Activated CD8-positive, alpha-beta T cell treated with anti-CD3 and anti-CD28 coated beads, Interleukin-2, amount 10 ng/mL, durations not matched to agents 7 days and 5 days (primary cell): ENCODE data around the gene FKBP1A. TPM values are rescaled to one million over a fixed set of nuclear protein-coding genes. Genes with fewer than 3 reads are reported as not detected.

ENCODE experiments used
- ATAC-seq: fragments of 150-1000 bp; cut with Tn5 transposase; one replicate; pipeline ENCODE4 v1.10.0; 2021; ENCODE audit warnings: moderate library complexity
- CTCF ChIA-PET: fragments of 350-600 bp; sonication (Branson Sonifier 250); formaldehyde crosslinking; loops from one replicate; lab custom pipeline; 2021; ENCODE audit warnings: antibody characterized with exemption; lab: Charles Lee
- POLR2A ChIA-PET: fragments of 350-600 bp; sonication (Branson Sonifier 250); formaldehyde crosslinking; loops from one replicate; lab custom pipeline; 2021; ENCODE audit warnings: antibody characterized with exemption; lab: Charles Lee
- DNase-seq: peaks from one replicate; pipeline ENCODE4 v3.0.0-alpha.2; 2020
- H3K27ac Mint-ChIP-seq: one replicate; pipeline ENCODE4 v1.8.0; 2021; ENCODE audit warnings: mild to moderate bottlenecking, mixed read lengths
- H3K27me3 Mint-ChIP-seq: one replicate; pipeline ENCODE4 v1.8.0; 2021; ENCODE audit warnings: low read depth, mixed read lengths
- H3K36me3 Mint-ChIP-seq: one replicate; pipeline ENCODE4 v1.8.0; 2021; ENCODE audit warnings: low read depth, mixed read lengths
- H3K4me1 Mint-ChIP-seq: one replicate; pipeline ENCODE4 v1.8.0; 2021; ENCODE audit warnings: low read depth, mixed read lengths
- H3K4me3 Mint-ChIP-seq: one replicate; pipeline ENCODE4 v1.8.0; 2021; ENCODE audit warnings: mild to moderate bottlenecking, mixed read lengths
- H3K9me3 Mint-ChIP-seq: one replicate; pipeline ENCODE4 v1.8.0; 2022; ENCODE audit warnings: mixed read lengths; ENCODE audit not compliant: insufficient read depth
- total RNA-seq, 2 experiments: library from RNA; stranded (reverse); gene quantifications; one replicate each; pipeline ENCODE4 v1.2.3, GENCODE V29; 2021

FKBP1A gene
- total RNA-seq, 2 experiments from 2014 or later: 288 to 291 TPM

DNA sequence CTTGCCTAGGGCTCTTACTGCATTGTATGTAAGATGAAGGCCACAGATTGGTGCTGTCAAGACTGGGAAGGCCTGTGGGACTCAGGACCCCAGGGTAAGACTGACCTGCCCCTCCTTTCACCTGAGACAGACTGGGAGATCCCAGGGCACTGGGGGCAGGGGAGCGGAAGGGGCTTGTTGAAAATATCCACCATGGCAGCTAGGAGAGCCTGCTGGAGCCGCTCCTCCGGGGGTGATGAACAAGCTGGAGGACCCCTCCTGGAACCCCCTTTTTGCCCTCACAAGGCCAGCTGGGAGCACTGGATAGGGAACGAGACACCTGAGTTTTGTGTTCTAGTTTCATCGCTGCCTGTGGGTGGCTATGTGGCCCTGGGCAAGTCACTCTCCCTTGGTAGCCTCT, 54.8 kb downstream of the FKBP1A start:
- Mint-ChIP-seq H3K4me3 (no peak overlapping the region), H3K36me3 (peaks cover 31% of the 10 kb centered on the region), H3K27me3 (no peaks in the 10 kb centered on the region), H3K4me1 (peaks cover 32% of the 10 kb centered on the region), H3K27ac (peak overlapping the region; percentile 12), H3K9me3 (no peaks in the 10 kb centered on the region)
- CTCF ChIA-PET: interaction anchor here (1.4 to 1.8 kb wide), 2 partner anchors 9 to 166 kb away, joined by 4 read pairs; partner anchors contain the start of gene SDCBP2
- POLR2A ChIA-PET: no interaction called here
- ATAC-seq (no peak), DNase-seq (no peak)

DNA sequence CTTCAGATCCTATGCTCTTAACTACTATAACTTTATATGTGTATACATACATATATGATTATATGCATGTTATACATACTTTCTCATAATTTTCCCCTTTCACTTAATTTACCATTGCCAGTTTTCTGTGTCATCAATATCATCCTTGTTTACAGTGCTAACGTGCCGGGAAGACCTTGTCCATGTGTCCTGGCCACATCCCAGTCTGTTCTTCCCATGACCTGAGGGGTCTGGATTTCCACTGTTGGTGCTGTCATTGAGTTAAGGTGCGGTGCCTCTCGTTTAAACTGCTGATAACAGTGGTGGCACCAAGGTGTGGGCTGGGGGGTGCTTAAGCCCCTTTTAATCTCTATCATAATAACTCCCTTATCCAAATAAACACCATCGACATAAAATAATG, 55.4 kb downstream of the FKBP1A start:
- Mint-ChIP-seq H3K4me1 (peaks cover 37% of the 10 kb centered on the region), H3K27ac (peak overlapping the region; percentile 12), H3K4me3 (no peak overlapping the region), H3K36me3 (peaks cover 31% of the 10 kb centered on the region), H3K27me3 (no peaks in the 10 kb centered on the region), H3K9me3 (no peaks in the 10 kb centered on the region)
- CTCF ChIA-PET: interaction anchor here (1.4 to 1.8 kb wide), 2 partner anchors 8 to 10 kb away, joined by 4 to 5 read pairs; partner anchors contain the start of gene SDCBP2
- DNase-seq (no peak), ATAC-seq (no peak)
- POLR2A ChIA-PET: interaction anchor here (2.2 kb wide), 1 partner anchor 12 kb away, joined by 11 read pairs; no protein-coding TSS in a partner anchor

DNA sequence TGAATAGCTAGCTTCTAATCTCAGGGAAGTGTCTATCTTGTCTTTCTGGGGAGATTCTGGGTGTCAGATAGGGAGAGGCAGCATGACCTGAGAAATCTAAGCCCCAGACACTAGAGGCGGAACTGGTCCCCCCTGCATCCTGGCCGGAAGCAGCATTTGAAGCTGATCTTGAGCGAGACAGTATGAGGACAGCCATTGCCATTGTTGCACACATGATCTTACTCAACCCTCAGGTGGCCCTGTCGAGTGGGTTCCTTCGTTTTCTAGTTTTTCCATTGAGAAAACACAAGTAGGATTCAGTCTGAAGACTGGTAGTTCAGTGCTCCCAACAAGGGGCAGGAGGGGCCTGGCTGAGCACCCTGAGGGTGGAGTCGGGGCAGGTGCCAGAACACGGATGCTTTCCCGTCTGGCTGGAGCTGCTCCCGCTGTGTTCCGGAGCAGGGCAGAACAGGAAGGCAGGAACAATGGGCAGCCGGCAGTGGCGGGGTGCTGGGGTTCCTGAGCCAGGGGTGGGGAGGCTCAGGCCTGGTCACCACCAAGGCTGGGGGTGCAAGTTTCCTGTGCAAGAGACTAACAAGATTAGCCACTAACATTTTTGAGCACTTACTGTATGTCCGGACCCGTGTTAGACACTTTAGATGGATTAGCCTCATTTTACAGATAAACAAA, 56.0 kb downstream of the FKBP1A start:
- H3K4me3 Mint-ChIP-seq: peak overlapping the region; percentile 18

DNA sequence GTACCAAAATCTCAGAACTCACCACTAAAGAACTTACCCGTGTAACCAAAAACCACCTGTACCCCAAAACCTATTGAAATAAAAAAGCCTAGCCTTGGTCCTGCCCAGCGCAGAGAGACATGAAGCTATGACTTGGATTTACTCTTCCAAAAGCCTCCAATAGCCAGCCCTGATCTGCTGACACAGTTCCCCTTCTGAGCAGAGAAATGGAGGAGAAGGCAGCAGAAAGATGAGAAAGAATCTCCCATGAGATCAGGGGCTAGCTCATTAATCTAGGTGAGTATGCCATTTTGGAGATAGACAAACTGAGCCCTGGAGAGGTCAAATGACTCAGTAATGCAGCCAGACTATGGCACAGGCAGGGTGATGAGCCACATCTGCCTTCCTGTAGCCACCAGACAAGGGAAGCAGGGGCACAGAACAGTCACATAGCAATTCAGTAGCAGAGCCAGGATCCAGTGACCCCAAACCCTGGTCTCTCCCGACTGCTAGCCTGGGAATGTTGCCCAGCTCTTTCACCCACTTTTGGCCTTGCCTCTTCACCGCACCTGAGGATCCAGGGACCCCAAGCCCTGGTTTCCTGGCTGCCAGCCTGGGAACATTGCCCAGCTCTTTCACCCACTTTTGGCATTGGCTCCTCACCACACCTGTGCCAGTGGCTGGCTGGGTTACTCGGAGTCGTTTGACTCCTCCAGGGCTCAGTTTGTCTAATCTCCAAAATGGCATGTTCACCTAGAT, 56.7 kb downstream of the FKBP1A start:
- Mint-ChIP-seq H3K4me3 (no peak overlapping the region), H3K4me1 (peaks cover 40% of the 10 kb centered on the region), H3K36me3 (peaks cover 38% of the 10 kb centered on the region), H3K27ac (peak overlapping the region; percentile 85), H3K9me3 (no peaks in the 10 kb centered on the region), H3K27me3 (no peaks in the 10 kb centered on the region)
- DNase-seq (peak; percentile 20), ATAC-seq (peak; percentile 47)
- ChIA-PET POLR2A (interaction anchor here (0.6 to 2.2 kb wide), 2 partner anchors 9 to 11 kb away, joined by 3 to 11 read pairs; no protein-coding TSS in a partner anchor), CTCF (interaction anchor here (0.6 to 1.4 kb wide), 6 partner anchors 9 to 102 kb away, joined by 3 to 5 read pairs (median 3); no protein-coding TSS in a partner anchor)

More for the DNA sequence above, 56.0 kb downstream of the FKBP1A start:
- peak; percentile 49 for DNase-seq
- Mint-ChIP-seq H3K36me3 (peaks cover 34% of the 10 kb centered on the region), H3K4me1 (peaks cover 37% of the 10 kb centered on the region), H3K27ac (peak overlapping the region; percentile 85), H3K9me3 (no peaks in the 10 kb centered on the region), H3K27me3 (no peaks in the 10 kb centered on the region)
- POLR2A ChIA-PET: interaction anchor here (2.2 kb wide), 1 partner anchor 12 kb away, joined by 11 read pairs; no protein-coding TSS in a partner anchor
- CTCF ChIA-PET: interaction anchor here (0.6 to 1.4 kb wide), 4 partner anchors 9 to 50 kb away, joined by 3 to 5 read pairs (median 3); no protein-coding TSS in a partner anchor
- ATAC-seq: peak; percentile 51

DNA sequence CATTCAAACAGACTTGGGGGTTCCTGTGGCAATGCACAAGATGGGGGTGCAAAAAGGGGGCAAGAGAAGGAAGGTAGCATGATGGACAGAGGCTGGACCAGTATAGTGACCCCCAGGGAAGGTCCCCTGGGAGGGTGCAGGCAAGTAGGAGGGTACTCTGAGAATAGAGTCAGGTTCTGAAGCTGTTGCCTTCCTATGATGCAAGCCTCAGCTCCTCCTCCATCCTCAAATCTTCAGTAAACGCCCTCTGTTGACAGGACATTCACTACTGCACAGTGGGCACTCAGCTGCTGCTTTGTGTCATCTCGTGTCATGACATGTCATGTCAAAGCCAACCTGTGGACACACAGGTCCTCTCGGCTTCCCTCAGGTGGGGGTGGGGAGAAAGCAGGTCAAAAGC, 58.1 kb downstream of the FKBP1A start:
- Mint-ChIP-seq H3K27me3 (no peaks in the 10 kb centered on the region), H3K4me1 (peaks cover 51% of the 10 kb centered on the region), H3K36me3 (peaks cover 46% of the 10 kb centered on the region), H3K4me3 (no peak overlapping the region), H3K9me3 (no peaks in the 10 kb centered on the region), H3K27ac (peak overlapping the region; percentile 33)
- peak; percentile 20 for DNase-seq
- ChIA-PET CTCF (no interaction called here), POLR2A (interaction anchor here (1.0 kb wide), 1 partner anchor 39 kb away, joined by 4 read pairs; no protein-coding TSS in a partner anchor)
- no peak for ATAC-seq

DNA sequence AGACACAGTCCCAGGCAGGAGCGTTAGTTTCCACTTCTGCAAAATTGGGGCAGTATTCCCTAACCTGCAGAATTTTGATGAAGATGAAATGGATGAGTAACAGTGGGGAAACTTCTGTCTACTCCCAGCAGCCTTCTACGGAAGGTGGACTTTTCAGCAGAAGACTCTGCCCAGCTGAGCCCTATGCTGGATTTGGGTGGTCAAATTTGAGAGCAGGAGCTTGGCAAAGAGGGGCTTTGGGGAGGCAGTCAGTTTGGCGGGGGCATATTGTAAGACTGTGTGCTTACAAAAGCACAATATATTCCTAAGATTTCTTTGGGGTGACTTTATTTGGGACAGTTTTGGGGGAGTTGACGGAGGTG, 58.5 kb downstream of the FKBP1A start:
- DNase-seq: no peak
- Mint-ChIP-seq H3K36me3 (peaks cover 49% of the 10 kb centered on the region), H3K27me3 (no peaks in the 10 kb centered on the region), H3K9me3 (no peaks in the 10 kb centered on the region), H3K4me1 (peaks cover 55% of the 10 kb centered on the region), H3K4me3 (no peak overlapping the region), H3K27ac (peak overlapping the region; percentile 33)
- ATAC-seq: no peak
- ChIA-PET CTCF (no interaction called here), POLR2A (interaction anchor here (1.0 kb wide), 1 partner anchor 39 kb away, joined by 4 read pairs; no protein-coding TSS in a partner anchor)

DNA sequence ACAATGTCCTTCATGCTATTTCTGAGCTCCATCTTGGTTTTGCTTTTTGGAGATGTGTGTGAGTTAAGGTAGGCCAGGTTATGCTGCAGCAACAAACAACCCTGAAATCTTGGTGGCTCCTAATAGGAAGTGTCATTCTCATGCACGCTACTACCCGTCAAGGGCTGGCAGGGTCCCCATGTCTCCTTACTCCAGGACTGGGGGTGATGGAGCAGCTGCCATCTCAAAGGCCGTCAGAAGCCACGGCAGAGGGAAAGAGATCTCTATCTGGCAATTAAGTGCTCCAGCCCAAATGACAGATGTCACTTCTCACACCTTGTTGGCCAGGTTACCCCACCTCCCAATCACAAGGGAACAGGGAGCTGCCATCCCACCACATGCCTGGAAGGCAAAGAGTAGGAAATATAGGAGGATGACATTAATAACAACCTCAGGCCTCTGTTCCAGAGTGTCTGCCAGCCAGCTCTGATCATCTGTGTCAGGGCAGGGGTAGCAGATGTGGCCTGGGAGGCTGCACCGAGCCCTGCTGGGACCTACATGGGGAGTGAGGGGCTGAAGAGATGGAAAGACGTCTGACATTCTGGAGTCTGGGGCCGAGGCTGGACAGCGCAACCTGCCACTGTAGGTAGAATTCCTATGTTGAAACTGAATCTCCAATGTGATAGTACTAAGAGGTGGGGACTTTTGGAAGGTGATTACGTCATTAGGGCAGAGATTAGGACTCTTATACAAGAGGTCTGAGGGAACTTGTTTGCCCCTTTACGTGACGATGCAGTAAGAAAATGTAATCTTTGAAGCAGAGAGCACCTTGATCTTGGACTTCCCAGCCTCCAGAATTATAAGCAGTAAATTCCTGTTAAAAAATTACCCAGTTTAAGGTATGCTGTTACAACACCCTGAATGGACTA, 59.1 kb downstream of the FKBP1A start:
- no peaks in the 10 kb centered on the region for H3K9me3 Mint-ChIP-seq
- H3K27me3 Mint-ChIP-seq: no peaks in the 10 kb centered on the region
- CTCF ChIA-PET: interaction anchor here (1.2 to 1.6 kb wide), 2 partner anchors 21 to 58 kb away, joined by 3 to 4 read pairs; no protein-coding TSS in a partner anchor
- POLR2A ChIA-PET: no interaction called here
- no peak overlapping the region for H3K4me3 Mint-ChIP-seq
- ATAC-seq (no peak), DNase-seq (no peak)
- peaks cover 49% of the 10 kb centered on the region for H3K36me3 Mint-ChIP-seq
- peaks cover 59% of the 10 kb centered on the region for H3K4me1 Mint-ChIP-seq
- H3K27ac Mint-ChIP-seq: no peak overlapping the region

DNA sequence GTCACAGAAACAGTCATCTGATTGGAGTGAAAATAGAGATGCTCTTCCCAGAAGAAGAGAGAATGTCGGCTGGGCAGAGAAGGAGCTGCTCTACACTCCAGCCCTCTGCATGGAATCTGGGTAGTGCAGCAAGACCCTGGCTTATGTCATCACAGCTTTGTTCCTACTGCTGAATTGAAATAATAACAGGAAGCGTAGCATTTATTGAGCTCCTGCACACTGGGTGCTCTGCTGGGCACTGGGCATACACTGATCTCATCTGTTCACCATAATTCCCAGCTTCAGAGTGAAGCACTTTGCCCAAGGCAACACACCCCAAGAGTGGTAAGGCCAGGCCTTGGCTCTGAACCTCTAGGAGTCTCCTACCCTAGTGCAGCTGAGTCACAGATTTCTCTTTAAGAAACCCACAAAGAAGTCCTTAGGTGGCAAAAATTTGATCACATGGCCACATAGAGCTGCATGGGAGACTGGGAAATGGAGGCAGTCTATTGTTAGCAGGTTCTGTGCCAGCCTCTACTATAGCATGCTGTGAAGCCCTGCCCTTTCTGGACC, 60.0 kb downstream of the FKBP1A start:
- H3K9me3 Mint-ChIP-seq: no peaks in the 10 kb centered on the region
- peaks cover 52% of the 10 kb centered on the region for H3K36me3 Mint-ChIP-seq
- DNase-seq (no peak), ATAC-seq (no peak)
- H3K27me3 Mint-ChIP-seq: no peaks in the 10 kb centered on the region
- peak overlapping the region; percentile 48 for H3K27ac Mint-ChIP-seq
- CTCF ChIA-PET: interaction anchor here (1.2 to 1.6 kb wide), 2 partner anchors 20 to 59 kb away, joined by 3 to 4 read pairs; no protein-coding TSS in a partner anchor
- POLR2A ChIA-PET: no interaction called here
- H3K4me3 Mint-ChIP-seq: no peak overlapping the region
- peaks cover 63% of the 10 kb centered on the region for H3K4me1 Mint-ChIP-seq

DNA sequence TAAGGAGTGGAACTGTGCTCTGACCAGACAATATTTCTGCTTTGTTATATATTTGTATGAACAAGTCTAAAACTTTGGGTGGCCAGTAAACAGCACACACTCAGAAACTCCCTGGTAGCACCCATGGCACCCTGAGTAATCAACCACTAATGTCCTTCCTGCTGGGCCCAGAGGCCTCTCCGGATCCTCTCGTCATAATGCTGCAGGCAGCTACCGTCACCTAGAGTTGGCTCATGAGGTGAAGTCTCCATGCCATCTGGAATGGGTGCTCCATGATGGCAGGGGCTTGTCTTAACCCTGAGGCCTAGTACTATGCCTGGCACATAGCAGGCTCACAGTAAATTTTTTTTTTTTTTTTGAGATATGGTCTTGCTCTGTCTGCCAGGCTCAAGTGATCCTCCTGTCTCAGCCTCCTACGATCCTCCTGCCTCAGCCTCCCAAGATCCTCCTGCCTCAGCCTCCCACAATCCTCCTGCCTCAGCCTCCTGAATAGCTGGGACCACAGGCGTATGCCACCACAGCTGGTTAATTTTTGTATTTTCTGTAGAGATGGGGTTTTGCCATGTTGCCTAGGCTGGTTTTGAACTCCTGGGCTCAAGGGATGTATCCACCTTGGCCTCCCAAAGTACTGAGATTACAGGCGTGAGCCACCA, 60.9 kb downstream of the FKBP1A start:
- Mint-ChIP-seq H3K36me3 (peaks cover 56% of the 10 kb centered on the region), H3K27ac (peak overlapping the region; percentile 25), H3K27me3 (no peaks in the 10 kb centered on the region), H3K4me3 (no peak overlapping the region), H3K4me1 (peaks cover 56% of the 10 kb centered on the region), H3K9me3 (no peaks in the 10 kb centered on the region)
- ChIA-PET POLR2A (no interaction called here), CTCF (interaction anchor here (1.2 to 1.6 kb wide), 2 partner anchors 19 to 59 kb away, joined by 3 to 4 read pairs; no protein-coding TSS in a partner anchor)
- ATAC-seq (no peak), DNase-seq (no peak)

DNA sequence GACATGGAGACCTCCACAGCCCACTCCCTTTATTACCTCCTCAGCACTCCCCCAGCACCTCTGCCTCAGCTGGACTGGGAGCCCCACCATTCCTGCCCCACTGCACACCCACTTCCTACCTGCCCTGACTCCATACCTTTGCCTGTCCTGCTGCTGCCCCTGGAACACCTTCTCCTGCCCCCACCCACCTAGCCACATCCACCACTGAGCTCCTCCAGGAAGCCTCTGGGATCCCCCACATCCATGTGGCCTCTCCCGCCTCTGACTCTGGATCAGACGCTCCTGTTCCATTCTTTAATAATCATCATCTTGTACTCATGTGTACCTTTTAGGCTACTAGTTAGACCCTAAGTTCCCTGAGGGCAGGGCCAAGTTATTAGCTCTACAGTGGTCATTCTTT, 61.8 kb downstream of the FKBP1A start:
- no peak overlapping the region for H3K4me3 Mint-ChIP-seq
- POLR2A ChIA-PET: no interaction called here
- peaks cover 48% of the 10 kb centered on the region for H3K4me1 Mint-ChIP-seq
- ATAC-seq: no peak
- CTCF ChIA-PET: interaction anchor here (0.9 kb wide), 2 partner anchors 11 to 51 kb away, joined by 3 to 5 read pairs; no protein-coding TSS in a partner anchor
- H3K27ac Mint-ChIP-seq: peak overlapping the region; percentile 73
- H3K36me3 Mint-ChIP-seq: peaks cover 49% of the 10 kb centered on the region
- DNase-seq: no peak
- H3K27me3 Mint-ChIP-seq: no peaks in the 10 kb centered on the region
- H3K9me3 Mint-ChIP-seq: no peaks in the 10 kb centered on the region
